Stomach (tissue), 4 donors: ENCODE results near the gene LCMT1.

Source experiments
- CTCF ChIP-seq, 7 experiments: fragments of 450-650 bp in 4 of 7; fragments of 200-600 bp in 3 of 7; sonication (generic) in 3 of 7; IDR thresholded peaks; one replicate each; pipeline ENCODE4 v1.5.1; 2016 to 2019; ENCODE audit warnings: antibody characterized with exemption in 7 of 7, control low read depth in 2 of 7, mild to moderate bottlenecking in 1 of 7
- POLR2A ChIP-seq, 4 donors: fragments of 450-650 bp; IDR thresholded peaks; one replicate each; pipeline ENCODE4 v1.6.1; 2016; ENCODE audit warnings: antibody characterized with exemption in 4 of 4, control low read depth in 2 of 4, mild to moderate bottlenecking in 1 of 4, moderate library complexity in 1 of 4

- no peak for TF ChIP-seq CTCF (IDR thresholded peaks at IDR 0.05)
- no peak for TF ChIP-seq POLR2A (IDR thresholded peaks at IDR 0.05)
Measured at GRCh38 chr16:25187491-25187795, 75.9 kb downstream of the LCMT1 start.
